GM19397 (cell line): ENCODE measurements around the gene MAPK1.
"Not testable (repeated sequence)": the region's sequence is repeated elsewhere in the genome, so short reads cannot be mapped to it uniquely, and the experiment has no call there.

Experiments
- ATAC-seq: cut with Tn5 transposase; IDR thresholded peaks from one replicate; pipeline ENCODE4 v1.9.1; 2021; ENCODE audit warnings: mild to moderate bottlenecking, moderate library complexity; ENCODE audit not compliant: unreplicated experiment

Gene MAPK1

DNA sequence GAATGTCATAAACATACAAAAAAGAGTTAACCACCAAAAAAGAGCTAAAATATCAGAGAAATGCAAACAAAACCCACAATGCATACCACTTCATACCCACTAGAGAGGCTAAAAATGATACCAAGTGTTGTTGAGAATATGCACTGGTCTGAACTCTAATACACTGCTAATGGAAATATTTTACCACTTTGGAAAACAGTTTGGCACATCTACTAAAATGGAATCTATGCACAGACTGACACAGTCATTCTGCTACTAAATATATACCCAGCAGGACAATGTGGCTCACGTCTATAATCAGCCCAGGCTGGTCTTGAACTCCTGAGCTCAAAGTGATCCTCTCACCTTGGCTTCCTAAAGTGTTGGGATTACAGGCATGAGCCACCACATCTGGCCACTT, 18.0 kb downstream of the MAPK1 start:
- no peak for ATAC-seq

DNA sequence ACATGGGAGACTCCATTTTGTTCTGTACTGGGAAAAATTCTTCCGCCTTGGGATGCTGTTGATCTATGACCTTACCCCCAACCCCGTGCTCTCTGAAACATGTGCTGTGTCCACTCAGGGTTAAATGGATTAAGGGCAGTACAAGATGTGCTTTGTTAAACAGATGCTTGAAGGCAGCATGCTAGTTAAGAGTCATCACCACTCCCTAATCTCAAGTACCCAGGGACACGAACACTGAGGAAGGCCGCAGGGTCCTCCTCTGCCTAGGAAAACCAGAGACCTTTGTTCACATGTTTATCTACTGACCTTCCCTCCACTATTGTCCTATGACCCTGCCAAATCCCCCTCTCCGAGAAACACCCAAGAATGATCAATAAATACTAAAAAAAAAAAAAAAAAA, 19.4 kb downstream of the MAPK1 start:
- ATAC-seq = not testable (repeated sequence)

DNA sequence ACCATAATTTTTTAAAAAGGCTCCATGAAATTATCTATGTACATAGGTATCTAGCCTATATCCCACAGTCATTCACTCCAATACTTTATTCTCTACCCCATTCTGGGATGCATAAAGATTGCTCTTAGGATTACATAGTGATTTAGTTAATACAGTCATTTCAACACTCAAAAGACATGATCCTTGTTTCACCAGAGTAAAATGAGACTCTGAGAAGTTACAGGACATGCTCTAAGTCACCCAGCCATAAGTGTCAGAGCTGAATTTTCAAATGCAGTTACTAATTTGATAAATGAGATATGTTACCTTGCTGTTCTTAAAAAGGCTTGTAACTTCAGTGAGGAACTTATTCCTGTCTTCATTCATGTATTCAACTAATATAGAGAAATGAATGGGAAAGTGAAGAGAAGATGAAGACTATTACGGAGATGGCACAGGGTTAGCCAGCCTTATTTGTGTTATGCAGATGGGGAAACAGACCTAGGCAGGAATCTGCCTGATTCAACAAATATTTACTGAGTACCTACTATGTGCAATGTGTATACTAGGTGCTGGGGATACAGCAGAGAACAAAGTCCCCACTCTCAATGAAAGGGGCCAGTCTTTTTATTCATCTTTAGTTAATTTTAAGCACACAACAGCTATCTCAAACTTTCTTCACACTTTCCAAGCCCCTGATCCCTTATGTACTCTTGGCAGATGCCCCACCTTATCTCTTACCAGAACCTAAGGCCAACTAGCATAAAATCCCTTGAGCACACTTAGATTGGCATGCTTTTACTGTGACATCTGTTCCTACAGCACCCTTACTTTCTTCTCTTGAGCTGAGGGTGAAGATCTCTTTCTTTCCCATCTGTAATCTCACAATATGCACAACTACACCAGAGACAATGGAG, 21.6 kb downstream of the MAPK1 start:
- ATAC-seq = no peak

DNA sequence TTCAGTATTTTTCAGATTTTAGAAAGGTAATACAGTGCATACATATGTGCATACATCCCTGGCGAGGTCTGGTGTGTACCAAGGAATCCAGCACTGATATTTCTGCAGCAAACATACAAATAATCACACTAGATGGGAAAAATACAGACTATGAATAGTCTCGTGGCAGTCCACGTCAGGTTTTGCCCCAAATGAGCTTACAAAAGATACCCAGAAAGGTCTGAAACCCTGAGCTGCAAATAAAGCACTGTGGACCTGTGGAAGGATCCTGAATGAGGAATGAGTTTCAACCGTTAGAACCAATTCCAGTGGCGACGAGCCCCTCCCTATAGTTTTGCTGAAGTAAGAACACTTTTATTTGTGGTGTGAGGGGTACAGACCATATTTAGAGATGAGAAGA, 24.5 kb downstream of the MAPK1 start:
- ATAC-seq = no peak

DNA sequence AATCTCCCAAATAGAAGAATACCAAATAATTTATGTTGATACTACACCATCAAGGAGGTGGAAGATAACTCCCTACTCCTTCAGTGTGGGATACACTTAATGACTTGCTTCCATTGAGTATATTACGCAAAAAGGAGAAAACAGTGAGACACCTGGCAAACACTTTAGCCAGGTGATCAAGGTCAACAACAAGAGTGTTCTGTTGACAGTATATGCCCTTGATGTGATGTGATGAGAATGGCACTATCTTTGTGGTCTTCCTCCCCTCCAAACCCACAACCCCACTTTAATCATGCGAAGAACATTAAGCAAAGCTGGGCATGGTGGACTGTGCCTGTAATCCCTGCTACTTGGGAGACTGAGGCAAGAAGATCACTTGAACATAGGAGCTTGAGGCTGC, 26.0 kb downstream of the MAPK1 start:
- no peak for ATAC-seq

DNA sequence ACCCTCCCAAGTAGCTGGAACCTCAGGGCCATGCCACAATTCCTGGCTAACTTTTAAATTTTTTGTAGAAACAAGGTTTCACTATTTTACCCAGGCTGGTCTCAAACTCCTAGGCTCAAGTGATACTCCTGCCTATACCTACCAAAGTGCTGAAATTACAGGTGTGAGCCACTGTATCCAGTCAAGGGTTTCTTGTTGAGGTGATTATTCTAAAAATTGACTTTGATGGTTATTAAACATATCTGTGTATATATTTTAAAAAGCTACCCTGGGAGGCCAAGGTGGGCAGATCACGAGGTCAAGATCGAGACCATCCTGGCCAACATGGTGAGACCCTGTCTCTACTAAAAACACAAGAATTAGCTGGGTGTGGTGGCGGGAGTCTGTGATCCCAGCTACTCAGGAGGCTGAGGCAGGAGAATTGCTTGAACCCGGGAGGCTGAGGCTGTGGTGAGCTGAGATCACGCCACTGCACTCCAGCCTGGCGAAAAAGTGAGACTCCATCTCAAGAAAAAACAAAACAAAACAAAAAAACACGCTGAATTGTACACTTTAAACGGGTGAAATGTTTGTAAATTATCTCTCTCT, 27.1 kb downstream of the MAPK1 start:
- ATAC-seq = no peak

DNA sequence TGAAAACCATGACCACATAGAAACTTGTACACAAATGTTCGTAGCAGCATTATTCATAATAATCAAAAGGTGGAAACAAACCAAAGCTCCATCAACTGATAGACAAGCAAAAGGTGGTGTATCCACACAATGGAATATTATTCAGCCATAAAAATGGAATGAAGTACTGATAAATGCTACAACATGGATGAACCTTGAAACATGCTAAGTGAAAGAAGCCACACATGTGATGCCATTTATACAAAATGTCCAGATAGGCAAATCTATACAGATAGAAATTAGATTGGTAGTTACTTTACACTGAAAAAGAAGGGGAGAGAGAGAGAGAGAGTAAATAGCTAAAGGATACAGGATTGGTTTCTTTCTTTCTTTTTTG, 27.7 kb downstream of the MAPK1 start:
- no peak for ATAC-seq

DNA sequence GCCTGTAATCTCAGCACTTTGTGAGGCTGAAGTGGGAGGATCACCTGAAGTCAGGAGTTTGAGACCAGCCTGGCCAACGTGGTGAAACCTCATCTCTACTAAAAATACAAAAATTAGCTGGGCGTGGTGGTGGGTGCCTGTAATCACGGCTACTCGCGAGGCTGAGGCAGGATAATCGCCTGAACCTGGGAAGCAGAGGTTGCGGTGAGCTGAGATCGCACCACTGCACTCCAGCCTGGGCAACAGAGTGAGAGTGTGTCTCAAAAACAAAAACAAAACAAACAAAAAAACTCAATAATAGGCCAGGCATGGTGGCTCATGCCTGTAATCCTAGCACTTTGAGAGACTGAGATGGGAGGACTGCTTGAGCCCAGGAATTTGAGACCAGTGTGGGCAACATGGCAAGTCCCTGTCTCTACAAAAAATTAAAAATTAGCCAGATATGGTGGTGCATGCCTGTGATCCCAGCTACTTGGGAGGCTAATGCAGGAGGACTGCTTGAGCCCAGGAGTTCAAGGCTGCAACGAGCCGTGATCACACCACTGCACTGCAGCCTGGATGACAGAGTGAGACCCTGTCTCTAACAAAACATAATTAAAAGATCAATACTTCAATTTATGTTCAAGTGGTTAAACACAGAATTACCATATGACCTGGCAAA, 28.2 kb downstream of the MAPK1 start:
- ATAC-seq = not testable (repeated sequence)

DNA sequence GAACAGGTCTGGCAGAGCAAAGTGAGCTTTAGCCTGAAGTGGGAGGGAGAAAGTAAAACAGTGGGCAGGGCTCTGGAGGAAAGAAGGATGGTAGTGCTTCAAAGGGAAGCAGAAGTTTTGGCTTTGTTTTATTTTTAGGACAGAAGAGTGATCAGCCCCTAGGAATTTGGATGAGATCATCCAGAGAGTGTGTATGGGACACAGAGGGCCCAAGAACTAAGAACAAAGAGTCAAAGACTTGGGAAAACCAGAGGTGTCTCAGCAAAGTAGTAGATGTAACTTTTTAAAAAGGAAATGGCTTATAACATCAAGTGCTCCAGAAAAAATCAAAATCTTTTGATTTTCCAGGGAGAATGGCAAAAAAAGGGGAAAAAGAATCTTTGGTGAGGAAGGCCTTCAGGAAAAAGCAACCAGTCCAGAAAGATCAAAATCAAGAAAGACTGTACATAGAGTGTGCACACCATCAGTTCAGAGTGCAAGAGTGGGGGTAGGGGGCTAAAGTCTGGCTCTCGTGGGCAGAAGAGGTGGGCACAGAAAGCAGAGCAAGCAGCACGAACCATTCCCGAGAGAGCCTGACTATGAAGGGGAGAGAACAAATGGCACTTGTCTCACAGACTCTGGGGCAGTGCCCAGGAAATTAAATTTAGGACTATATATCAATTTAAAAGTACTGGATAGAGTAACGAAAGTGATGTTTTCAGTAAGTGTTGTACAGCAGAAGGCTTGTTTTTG, 30.0 kb downstream of the MAPK1 start:
- no peak for ATAC-seq

DNA sequence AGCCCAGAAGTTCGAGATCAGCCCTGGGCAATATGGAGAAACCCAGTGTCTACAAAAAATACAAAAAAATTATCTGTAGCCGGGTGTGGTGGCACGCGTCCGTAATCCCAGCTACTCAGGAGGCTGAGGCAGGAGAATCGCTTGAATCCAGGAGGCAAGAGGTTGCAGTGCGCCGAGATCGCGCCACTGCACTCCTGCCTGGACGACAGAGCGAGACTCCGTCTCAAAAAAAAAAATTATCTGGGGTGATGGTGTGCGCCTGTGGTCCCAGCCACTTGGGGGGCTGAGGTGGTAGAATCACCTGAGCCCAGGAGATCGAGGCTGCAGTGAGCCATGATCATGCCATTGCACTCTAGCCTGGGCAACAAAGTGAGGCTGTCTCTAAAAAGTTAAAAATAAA, 31.0 kb downstream of the MAPK1 start:
- ATAC-seq = not testable (repeated sequence)

DNA sequence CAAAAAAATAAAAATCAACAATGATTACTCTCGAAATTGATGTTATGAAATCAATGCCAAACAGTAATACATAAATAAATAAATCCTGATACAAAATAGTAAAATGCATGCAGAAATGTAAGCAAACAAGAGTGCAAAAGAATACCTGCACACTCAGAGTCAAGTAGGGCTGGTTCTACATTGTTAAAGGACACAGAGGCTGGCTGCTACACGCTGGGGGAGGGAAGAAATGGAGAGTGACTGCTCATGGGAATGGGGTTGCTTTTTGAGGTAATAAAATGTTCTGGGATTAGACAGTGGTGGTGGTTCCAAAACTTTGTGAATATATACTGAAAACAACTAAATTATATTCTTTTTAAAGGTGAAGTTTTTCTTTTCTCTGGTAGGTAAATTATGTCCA, 32.1 kb downstream of the MAPK1 start:
- no peak for ATAC-seq

DNA sequence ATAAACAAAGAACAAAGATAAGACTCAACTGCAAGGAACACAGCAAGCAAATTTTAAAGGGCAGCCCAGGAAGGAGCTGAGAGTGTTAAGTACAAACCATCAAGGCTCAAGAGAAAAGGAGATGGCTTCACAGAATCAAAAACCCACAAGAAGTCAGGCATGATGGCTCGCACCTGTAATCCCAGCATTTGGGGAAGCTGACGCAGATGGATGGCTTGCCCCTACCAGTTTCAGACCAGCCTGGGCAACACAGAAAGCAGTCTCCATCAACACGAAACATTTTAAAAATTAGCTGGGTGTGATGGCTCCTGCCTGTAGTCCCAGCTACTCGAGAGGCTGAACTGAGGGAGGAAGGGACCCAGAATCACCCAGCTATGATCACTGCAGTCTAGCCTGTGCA, 32.6 kb downstream of the MAPK1 start:
- ATAC-seq = no peak

DNA sequence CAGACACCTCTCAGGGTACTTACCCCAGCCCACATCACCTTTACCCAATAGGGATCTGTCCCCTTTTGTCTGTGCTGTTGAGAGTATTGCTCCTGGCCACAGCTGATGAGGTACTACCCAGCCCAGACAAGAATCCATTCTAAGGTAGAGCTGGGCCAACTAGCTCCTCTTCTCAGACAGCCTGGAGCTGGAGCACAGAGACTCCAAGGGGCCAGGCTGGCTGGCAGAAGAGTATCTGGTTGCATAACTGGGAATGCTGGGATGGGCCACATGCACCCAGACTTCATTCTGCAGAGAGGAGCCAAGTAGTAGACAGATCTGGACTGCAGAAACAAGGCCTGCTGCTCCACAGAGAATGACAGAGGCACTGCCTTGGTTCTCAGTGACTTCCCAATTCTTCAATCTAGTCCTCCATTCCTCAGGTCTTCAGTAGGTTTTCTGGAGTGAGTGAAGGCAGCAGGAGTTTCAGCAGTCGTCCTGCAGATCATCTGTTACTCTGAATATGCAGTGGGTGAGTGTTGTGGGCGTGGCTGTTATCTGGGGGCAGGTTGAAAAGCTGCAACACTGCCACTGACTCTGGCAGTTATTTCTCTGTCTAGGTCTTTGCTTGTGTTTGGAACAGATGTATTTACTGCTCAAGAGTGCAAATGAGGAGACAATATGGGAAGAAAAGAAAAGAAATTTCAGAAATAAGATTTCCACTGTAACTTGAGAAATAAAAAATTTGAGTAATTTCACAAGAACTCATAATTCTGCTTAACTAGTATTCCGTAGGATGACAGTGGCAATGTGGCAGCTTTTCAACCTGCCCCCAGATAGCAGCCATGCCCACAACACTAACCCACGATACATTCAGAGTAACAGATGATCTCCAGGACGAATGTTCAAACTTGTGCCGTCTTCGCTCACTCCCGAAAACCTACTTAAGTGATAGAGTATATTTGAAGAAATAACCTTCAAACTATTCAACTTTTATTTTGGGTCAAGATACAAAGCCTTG, 34.9 kb downstream of the MAPK1 start:
- ATAC-seq = no peak

DNA sequence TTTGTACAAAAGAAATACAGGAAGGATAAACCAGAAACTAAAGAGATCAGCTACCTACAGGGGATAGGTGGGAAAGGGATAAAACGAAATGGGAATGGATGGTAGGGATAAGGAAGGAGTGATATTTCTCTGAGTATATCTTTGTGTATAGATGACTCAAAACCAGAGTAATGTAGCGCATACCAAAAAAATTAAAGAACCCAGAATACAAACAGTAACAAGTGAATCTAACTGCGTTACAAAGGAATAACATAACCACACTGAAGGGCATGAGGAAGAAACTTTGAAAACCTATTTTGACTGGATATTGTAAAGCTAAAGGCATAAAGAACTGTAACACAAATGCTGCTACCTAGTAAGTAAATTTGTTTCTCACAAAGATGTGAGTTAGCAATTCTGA, 37.9 kb downstream of the MAPK1 start:
- ATAC-seq = no peak

DNA sequence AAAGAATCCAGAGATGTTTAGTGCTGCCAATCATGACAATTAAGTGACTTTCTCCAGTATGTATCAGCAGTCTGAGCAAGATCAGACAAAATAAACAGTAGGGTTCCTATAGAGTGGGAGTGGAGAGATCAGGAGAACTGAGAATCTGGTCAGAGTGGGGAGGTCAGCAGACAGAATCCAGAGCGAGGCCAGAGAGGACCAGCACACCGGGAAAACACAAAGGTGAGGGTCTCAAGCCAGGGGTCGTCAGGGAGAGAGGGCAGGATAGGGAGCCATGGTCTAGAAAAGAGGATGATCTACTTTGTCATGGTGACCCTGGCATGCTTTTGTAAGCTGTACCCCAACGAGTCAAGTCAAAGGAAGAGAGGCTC, 39.2 kb downstream of the MAPK1 start:
- ATAC-seq = no peak

DNA sequence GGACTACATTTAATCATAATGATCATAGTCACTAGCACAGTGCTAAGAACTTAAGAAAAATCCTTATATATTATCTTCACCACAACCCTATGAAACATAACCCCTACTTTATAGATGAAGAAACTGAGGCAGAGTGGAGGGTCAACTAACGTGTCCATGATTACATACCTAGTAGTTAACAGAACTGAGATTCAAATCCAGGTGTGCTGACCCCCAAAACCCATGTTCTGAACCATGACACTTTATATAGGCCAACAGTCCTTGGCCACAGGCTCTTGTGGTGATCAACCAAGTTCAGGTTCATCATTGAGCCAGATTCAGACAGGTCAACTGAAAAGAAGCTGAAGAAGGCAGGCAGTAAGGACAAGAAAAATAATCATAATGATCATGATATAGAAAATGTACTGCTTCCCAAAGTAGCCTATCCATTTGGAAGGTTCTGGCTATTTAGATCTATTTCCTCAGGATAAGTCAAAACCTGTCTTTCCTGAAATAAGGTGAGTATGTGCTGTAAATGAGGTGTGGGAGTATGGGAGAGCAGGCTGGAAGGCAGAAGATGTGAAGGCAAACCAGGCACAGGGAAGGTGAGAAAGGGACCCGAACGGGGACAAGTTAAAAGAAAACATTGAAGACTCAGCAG, 39.7 kb downstream of the MAPK1 start:
- no peak for ATAC-seq

DNA sequence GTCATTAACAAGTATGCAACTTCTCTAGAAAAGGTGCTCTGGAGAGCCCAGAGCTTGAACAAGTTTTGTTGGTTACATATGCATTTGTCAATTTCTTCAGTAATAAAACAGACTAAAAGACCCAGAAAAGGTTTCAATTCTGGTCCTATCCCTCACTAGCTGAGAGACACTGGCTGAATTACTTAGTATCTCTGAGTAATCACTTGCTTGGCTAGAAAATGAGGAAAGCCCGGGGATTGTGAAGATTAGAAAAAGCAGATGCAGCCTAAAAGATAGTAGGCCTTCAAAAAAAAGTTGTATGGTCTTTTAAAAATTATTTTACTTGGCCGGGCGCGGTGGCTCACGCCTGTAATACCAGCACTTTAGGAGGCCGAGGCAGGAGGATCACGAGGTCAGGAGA, 41.2 kb downstream of the MAPK1 start:
- no peak for ATAC-seq

DNA sequence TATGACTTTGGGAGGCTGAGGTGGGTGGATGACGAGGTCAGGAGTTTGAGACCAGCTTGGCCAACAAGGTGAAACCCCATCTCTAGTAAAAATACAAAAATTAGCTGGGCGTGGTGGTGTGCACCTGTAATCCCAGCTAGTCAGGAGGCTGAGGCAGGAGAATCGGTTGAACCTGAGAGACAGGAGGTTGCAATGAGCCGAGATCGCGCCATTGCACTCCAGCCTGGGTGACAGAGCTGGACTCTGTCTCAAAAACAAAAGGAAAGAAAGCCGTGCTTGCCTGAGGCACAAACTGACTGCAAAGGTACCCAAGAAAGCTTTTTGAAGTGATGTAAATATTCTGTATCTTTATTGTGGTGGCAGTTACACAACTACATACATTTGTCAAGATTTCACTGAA, 42.5 kb downstream of the MAPK1 start:
- not testable (repeated sequence) for ATAC-seq

DNA sequence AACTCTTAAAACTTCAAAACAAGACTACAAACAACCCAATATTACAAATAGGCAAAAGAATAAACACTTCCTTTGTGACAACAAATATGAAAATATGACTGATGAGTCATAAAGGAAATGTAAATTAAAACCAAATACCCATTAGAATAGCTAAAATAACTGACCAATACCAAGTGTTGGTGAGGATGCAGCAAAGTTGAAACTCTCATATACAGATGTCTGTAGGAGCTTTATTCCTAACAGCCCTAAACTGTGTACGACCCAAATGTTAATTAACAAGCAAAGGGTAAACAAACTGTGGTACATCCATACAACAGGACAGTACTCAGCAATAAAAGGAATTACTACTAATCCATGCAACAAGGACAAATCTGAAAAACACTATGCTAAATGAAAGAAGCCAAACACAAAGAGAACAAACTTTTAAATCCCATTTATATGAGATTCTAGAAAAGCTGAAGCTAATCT, 43.0 kb downstream of the MAPK1 start:
- ATAC-seq = no peak
